Stimulated activated CD8-positive, alpha-beta memory T cell treated with anti-CD3 and anti-CD28 coated beads, Interleukin-15, amount 100 ng/mL, for 24 hours (primary cell): ENCODE results near the gene CFAP61.

Experiments used
- DNase-seq: peaks from one replicate; pipeline ENCODE4 v3.0.0-alpha.2; 2020; ENCODE audit warnings: low read depth

CFAP61 gene

GRCh38 chr20:20395903-20396568 is 343.7 kb downstream of the CFAP61 start:
- no peak for DNase-seq

- DNase-seq, result no peak
Measured at GRCh38 chr20:20396794-20397193, 344.5 kb downstream of the CFAP61 start.

GRCh38 chr20:20398123-20398522 is 345.8 kb downstream of the CFAP61 start:
- DNase-seq, result no peak

GRCh38 chr20:20399531-20400500 is 347.5 kb downstream of the CFAP61 start:
- DNase-seq, result no peak

GRCh38 chr20:20401991-20402390 is 349.7 kb downstream of the CFAP61 start:
- no peak for DNase-seq

GRCh38 chr20:20404633-20405032 is 352.3 kb downstream of the CFAP61 start:
- no peak for DNase-seq

GRCh38 chr20:20405623-20406022 is 353.3 kb downstream of the CFAP61 start:
- DNase-seq, result no peak

- DNase-seq, result no peak
Measured at GRCh38 chr20:20406306-20406705, 354.0 kb downstream of the CFAP61 start.

GRCh38 chr20:20407891-20408805 is 355.8 kb downstream of the CFAP61 start:
- no peak for DNase-seq

- no peak for DNase-seq
Measured at GRCh38 chr20:20409331-20409730, 357.0 kb downstream of the CFAP61 start.
